ENCODE results near the gene TTC39C. TPM values are rescaled to one million over a fixed set of nuclear protein-coding genes. Genes with fewer than 3 reads are reported as not detected.

The TTC39C gene
- polyA plus RNA-seq, 3 donors, result 4.3 to 29.5 (median 8.3) TPM

DNA sequence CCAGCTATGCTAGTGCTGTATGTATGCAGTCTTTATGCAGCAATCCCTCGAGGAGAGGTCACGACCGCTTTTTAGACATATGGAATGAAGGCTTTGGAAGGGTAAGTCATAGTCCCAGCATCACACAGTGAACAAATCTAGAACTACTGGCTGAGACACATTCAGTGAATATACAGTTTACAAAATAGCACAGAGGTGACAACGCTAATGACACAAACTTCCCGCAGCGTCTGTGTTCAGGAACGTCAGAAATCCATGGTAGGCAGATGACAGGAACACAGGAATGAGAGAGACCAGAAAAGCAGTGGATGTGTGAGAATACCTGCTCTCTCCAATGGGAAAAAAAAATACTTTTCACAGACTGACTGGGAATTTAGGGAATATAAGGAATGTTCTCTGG, 153.9 kb downstream of the TTC39C start:
- no peak overlapping the region for H3K4me2 ChIP-seq (replicated peaks; ENCODE audit: extremely low read depth, low read length, poor library complexity, severe bottlenecking)
- no peak for DNase-seq
- no peaks in the 10 kb centered on the region for H3K4me1 Mint-ChIP-seq
- no peak overlapping the region for H2AFZ ChIP-seq (ENCODE audit: insufficient read depth, low read depth, low read length, poor library complexity, severe bottlenecking)
- H3K36me3 ChIP-seq (replicated peaks in 1 of 2; ENCODE audit: control insufficient read depth in 1 of 2, insufficient read depth in 2 of 2, low read length in 2 of 2), result peaks cover 32 to 72% of the 10 kb centered on the region in 2 donors
- H3K27ac Mint-ChIP-seq, result peak overlapping the region in 1 of 7 donors; percentile 26
- no peak overlapping the region for H3K4me3 ChIP-seq (replicated peaks in 1 of 3; ENCODE audit: low read depth in 2 of 3, low read length in 3 of 3)
- no peak overlapping the region for H3K9ac ChIP-seq (ENCODE audit: insufficient read depth, low read length, poor library complexity, severe bottlenecking)
- H3K27ac ChIP-seq (ENCODE audit: low read depth in 1 of 2, low read length in 2 of 2), result no peak overlapping the region
- H3K36me3 Mint-ChIP-seq, result peaks cover 67 to 74% of the 10 kb centered on the region in 2 donors
- no peaks in the 10 kb centered on the region for H3K9me3 ChIP-seq (replicated peaks in 1 of 2; ENCODE audit: control insufficient read depth in 1 of 2, insufficient read depth in 1 of 2, low read length in 2 of 2)
- no peaks in the 10 kb centered on the region for H3K9me3 Mint-ChIP-seq
- no peaks in the 10 kb centered on the region for H3K79me2 ChIP-seq (ENCODE audit: insufficient read depth, low read length)
- H4K20me1 ChIP-seq (ENCODE audit: insufficient read depth, low read length), result no peaks in the 10 kb centered on the region
- H3K4me1 ChIP-seq (ENCODE audit: control insufficient read depth in 1 of 2, insufficient read depth in 2 of 2, low read length in 2 of 2), result no peaks in the 10 kb centered on the region
- H3K27me3 Mint-ChIP-seq (ENCODE audit: low read depth in 3 of 3), result peaks cover 0 to 2% (median 0%) of the 10 kb centered on the region in 3 donors
- no peak for TF ChIP-seq CTCF (IDR thresholded peaks at IDR 0.05)
- intact Hi-C loops (cut with micrococcal nuclease), result no loop called here
- 96% methylated on average over 4 of the region's 7 CpGs for WGBS (ENCODE audit: insufficient coverage)
- H3K27me3 ChIP-seq (ENCODE audit: control insufficient read depth in 2 of 2, insufficient read depth in 2 of 2, low read length in 2 of 2), result no peaks in the 10 kb centered on the region
- no peak overlapping the region for H3K4me3 Mint-ChIP-seq

GRCh38 chr18:24170360-24170759, 155.8 kb downstream of the TTC39C start:
- Mint-ChIP-seq H3K36me3 (peaks cover 58 to 62% of the 10 kb centered on the region in 2 donors), H3K27ac (no peak overlapping the region), H3K9me3 (no peaks in the 10 kb centered on the region), H3K27me3 (ENCODE audit: low read depth in 3 of 3) (peaks cover 0 to 2% (median 0%) of the 10 kb centered on the region in 3 donors), H3K4me1 (no peaks in the 10 kb centered on the region), H3K4me3 (no peak overlapping the region)
- Histone ChIP-seq H3K27ac (ENCODE audit: low read depth in 1 of 2, low read length in 2 of 2) (no peak overlapping the region), H3K4me3 (replicated peaks in 1 of 3; ENCODE audit: low read depth in 2 of 3, low read length in 3 of 3) (no peak overlapping the region), H3K79me2 (ENCODE audit: insufficient read depth, low read length) (no peaks in the 10 kb centered on the region), H3K36me3 (replicated peaks in 1 of 2; ENCODE audit: control insufficient read depth in 1 of 2, insufficient read depth in 2 of 2, low read length in 2 of 2) (peaks cover 27 to 62% of the 10 kb centered on the region in 2 donors), H4K20me1 (ENCODE audit: insufficient read depth, low read length) (no peaks in the 10 kb centered on the region), H2AFZ (ENCODE audit: insufficient read depth, low read depth, low read length, poor library complexity, severe bottlenecking) (no peak overlapping the region), H3K9ac (ENCODE audit: insufficient read depth, low read length, poor library complexity, severe bottlenecking) (no peak overlapping the region), H3K4me2 (replicated peaks; ENCODE audit: extremely low read depth, low read length, poor library complexity, severe bottlenecking) (no peak overlapping the region), H3K4me1 (ENCODE audit: control insufficient read depth in 1 of 2, insufficient read depth in 2 of 2, low read length in 2 of 2) (no peaks in the 10 kb centered on the region), H3K27me3 (ENCODE audit: control insufficient read depth in 2 of 2, insufficient read depth in 2 of 2, low read length in 2 of 2) (no peaks in the 10 kb centered on the region), H3K9me3 (replicated peaks in 1 of 2; ENCODE audit: control insufficient read depth in 1 of 2, insufficient read depth in 1 of 2, low read length in 2 of 2) (no peaks in the 10 kb centered on the region)
- WGBS (ENCODE audit: insufficient coverage), result 100% methylated on average over 5 of the region's 8 CpGs
- no peak for DNase-seq
- TF ChIP-seq CTCF (IDR thresholded peaks at IDR 0.05), result no peak
- intact Hi-C loops (cut with micrococcal nuclease), result loop anchor here in 1 of 2 donors (10.0 kb wide), 1 partner anchor 314 kb away; no protein-coding TSS in a partner anchor

Data from CD14-positive monocyte (primary cell).